Loucy (cell line): Measurements from ENCODE around the gene SAP30BP.

Experiments
- H2AFZ ChIP-seq: fragments of 200-600 bp; sonication (generic); 2 replicates; pipeline ENCODE4 v1.6.0; 2016; ENCODE audit warnings: antibody characterized with exemption, mild to moderate bottlenecking, low read length, moderate library complexity
- H3F3A ChIP-seq: fragments of 200-600 bp; 2 replicates; pipeline ENCODE4 v1.6.0; 2016; ENCODE audit warnings: antibody characterized with exemption, low read depth, mild to moderate bottlenecking
- H3K27me3 ChIP-seq: fragments of 200-600 bp; sonication (generic); 2 replicates; pipeline ENCODE4 v1.6.1; 2014; ENCODE audit warnings: low read length, mild to moderate bottlenecking; ENCODE audit not compliant: insufficient read depth, poor library complexity, severe bottlenecking
- H3K36me3 ChIP-seq: fragments of 200-600 bp; sonication (generic); 2 replicates; pipeline ENCODE4 v1.6.1; 2016; ENCODE audit warnings: low read length; ENCODE audit not compliant: insufficient read depth
- H3K4me1 ChIP-seq: fragments of 200-600 bp; sonication (generic); 2 replicates; pipeline ENCODE4 v1.5.1; 2014; ENCODE audit warnings: low read length, mild to moderate bottlenecking; ENCODE audit not compliant: insufficient read depth, poor library complexity, severe bottlenecking
- H3K4me2 ChIP-seq: fragments of 200-600 bp; sonication (generic); 2 replicates; pipeline ENCODE4 v1.6.0; 2014; ENCODE audit warnings: antibody characterized with exemption, low read length, low read depth, mild to moderate bottlenecking; ENCODE audit not compliant: poor library complexity, severe bottlenecking
- H3K4me3 ChIP-seq: fragments of 200-600 bp; sonication (generic); 2 replicates; pipeline ENCODE4 v1.5.1; 2014; ENCODE audit warnings: low read length, mild to moderate bottlenecking, mixed read lengths; ENCODE audit not compliant: poor library complexity, severe bottlenecking
- H3K79me2 ChIP-seq: fragments of 200-600 bp; sonication (generic); 2 replicates; pipeline ENCODE4 v1.6.1; 2014; ENCODE audit warnings: low read length; ENCODE audit not compliant: insufficient read depth
- H3K9ac ChIP-seq: fragments of 200-600 bp; sonication (generic); 2 replicates; pipeline ENCODE4 v1.6.0; 2014; ENCODE audit warnings: mild to moderate bottlenecking, low read depth, low read length, moderate library complexity; ENCODE audit not compliant: poor library complexity, severe bottlenecking
- H3K9me2 ChIP-seq: fragments of 200-600 bp; sonication (generic); replicated peaks from 2 replicates; pipeline ENCODE4 v1.6.1; 2016; ENCODE audit warnings: low read depth, low read length, mixed read lengths
- H3K9me3 ChIP-seq: fragments of 200-600 bp; sonication (generic); 2 replicates; pipeline ENCODE4 v1.6.1; 2014; ENCODE audit warnings: mild to moderate bottlenecking, antibody characterized with exemption, low read length, low read depth; ENCODE audit not compliant: insufficient read depth
- H4K20me1 ChIP-seq: fragments of 200-600 bp; sonication (generic); 2 replicates; pipeline ENCODE4 v1.6.0; 2014; ENCODE audit warnings: antibody characterized with exemption, low read length, mild to moderate bottlenecking; ENCODE audit not compliant: insufficient read depth, poor library complexity, severe bottlenecking
- EZH2phosphoT487 ChIP-seq: fragments of 200-600 bp; IDR thresholded peaks from 2 replicates; pipeline ENCODE4 v1.6.1; 2018; ENCODE audit warnings: antibody characterized with exemption, mild to moderate bottlenecking, moderate library complexity, borderline replicate concordance
- TF ChIP-seq, protein P1 (sequence below): fragments of 200-600 bp; sonication (generic); conservative IDR thresholded peaks from 2 replicates; pipeline ENCODE4 v1.5.1; 2014; ENCODE audit warnings: mild to moderate bottlenecking, antibody characterized with exemption, low read length

SAP30BP gene

GRCh38 chr17:75664099-75664549 is 3.0 kb upstream of the SAP30BP start:
- Histone ChIP-seq H4K20me1 (peaks cover 14% of the 10 kb centered on the region), H3F3A (no peaks in the 10 kb centered on the region), H3K9me2 (no peaks in the 10 kb centered on the region), H3K79me2 (peaks cover 33% of the 10 kb centered on the region), H2AFZ (no peak overlapping the region), H3K9ac (no peak overlapping the region), H3K27me3 (no peaks in the 10 kb centered on the region), H3K9me3 (no peaks in the 10 kb centered on the region), H3K4me2 (no peak overlapping the region), H3K4me1 (peaks cover 26% of the 10 kb centered on the region), H3K4me3 (no peak overlapping the region), H3K36me3 (no peaks in the 10 kb centered on the region)
- TF ChIP-seq, protein P1, sequence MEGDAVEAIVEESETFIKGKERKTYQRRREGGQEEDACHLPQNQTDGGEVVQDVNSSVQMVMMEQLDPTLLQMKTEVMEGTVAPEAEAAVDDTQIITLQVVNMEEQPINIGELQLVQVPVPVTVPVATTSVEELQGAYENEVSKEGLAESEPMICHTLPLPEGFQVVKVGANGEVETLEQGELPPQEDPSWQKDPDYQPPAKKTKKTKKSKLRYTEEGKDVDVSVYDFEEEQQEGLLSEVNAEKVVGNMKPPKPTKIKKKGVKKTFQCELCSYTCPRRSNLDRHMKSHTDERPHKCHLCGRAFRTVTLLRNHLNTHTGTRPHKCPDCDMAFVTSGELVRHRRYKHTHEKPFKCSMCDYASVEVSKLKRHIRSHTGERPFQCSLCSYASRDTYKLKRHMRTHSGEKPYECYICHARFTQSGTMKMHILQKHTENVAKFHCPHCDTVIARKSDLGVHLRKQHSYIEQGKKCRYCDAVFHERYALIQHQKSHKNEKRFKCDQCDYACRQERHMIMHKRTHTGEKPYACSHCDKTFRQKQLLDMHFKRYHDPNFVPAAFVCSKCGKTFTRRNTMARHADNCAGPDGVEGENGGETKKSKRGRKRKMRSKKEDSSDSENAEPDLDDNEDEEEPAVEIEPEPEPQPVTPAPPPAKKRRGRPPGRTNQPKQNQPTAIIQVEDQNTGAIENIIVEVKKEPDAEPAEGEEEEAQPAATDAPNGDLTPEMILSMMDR = no peak
- no peak for TF ChIP-seq EZH2phosphoT487

- peaks cover 52% of the 10 kb centered on the region for H3K79me2 ChIP-seq
- peaks cover 10% of the 10 kb centered on the region; the same call in 1 of the 2 replicates for H3K36me3 ChIP-seq
- H3K4me3 ChIP-seq = peak overlapping the region; percentile 92
- H3K4me1 ChIP-seq = peaks cover 34% of the 10 kb centered on the region
- no peak for TF ChIP-seq EZH2phosphoT487
- TF ChIP-seq, protein P1 = no peak
- H4K20me1 ChIP-seq = peaks cover 14% of the 10 kb centered on the region
- H3F3A ChIP-seq = no peaks in the 10 kb centered on the region
- H3K9ac ChIP-seq = peak overlapping the region; percentile 86
- no peak overlapping the region for H2AFZ ChIP-seq
- no peaks in the 10 kb centered on the region for H3K9me2 ChIP-seq
- H3K9me3 ChIP-seq = no peaks in the 10 kb centered on the region
- H3K4me2 ChIP-seq = peak overlapping the region; percentile 78
- H3K27me3 ChIP-seq = no peaks in the 10 kb centered on the region
Measured at GRCh38 chr17:75665981-75666380, 1.2 kb upstream of the SAP30BP start.

DNA sequence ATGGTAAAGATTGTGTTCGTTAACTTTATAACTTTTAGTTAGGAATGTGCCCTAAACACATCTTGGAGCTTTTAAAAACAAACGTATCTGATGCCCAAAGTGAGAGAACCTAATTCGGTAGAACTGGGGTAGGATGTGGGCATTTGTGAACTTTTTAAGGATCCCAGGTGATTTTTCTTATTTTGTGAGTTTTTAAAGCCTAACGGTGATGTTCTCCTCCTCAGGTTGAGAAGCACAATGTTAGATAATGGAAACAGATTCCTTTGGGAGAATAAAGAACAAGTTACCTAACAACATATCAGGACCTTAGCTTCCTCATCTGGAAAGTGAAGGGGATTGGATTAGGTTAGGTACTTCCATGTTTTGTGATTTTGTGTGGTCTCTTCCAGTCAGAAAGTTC is 687 bp downstream of the SAP30BP start:
- TF ChIP-seq, protein P1 = no peak
- TF ChIP-seq EZH2phosphoT487 = no peak
- peak overlapping the region; percentile 92 for H3K4me3 ChIP-seq
- peaks cover 35% of the 10 kb centered on the region for H3K4me1 ChIP-seq
- no peaks in the 10 kb centered on the region for H3K9me3 ChIP-seq
- no peaks in the 10 kb centered on the region for H3K27me3 ChIP-seq
- no peaks in the 10 kb centered on the region for H3F3A ChIP-seq
- no peaks in the 10 kb centered on the region for H3K9me2 ChIP-seq
- H3K4me2 ChIP-seq = peak overlapping the region; percentile 99
- H2AFZ ChIP-seq = peak overlapping the region; percentile 66
- peaks cover 14% of the 10 kb centered on the region for H4K20me1 ChIP-seq
- H3K36me3 ChIP-seq = peaks cover 25% of the 10 kb centered on the region; the same call in 1 of the 2 replicates
- peaks cover 70% of the 10 kb centered on the region for H3K79me2 ChIP-seq
- H3K9ac ChIP-seq = peak overlapping the region; percentile 86
